DND-41 (cell line): ENCODE data around the gene DNM2.

Experiments
- EZH2 ChIP-seq: IDR thresholded peaks from 3 replicates; pipeline ENCODE4 v1.6.1; 2012; ENCODE audit warnings: borderline replicate concordance, low read depth, mild to moderate bottlenecking, moderate library complexity, low read length, inconsistent platforms; ENCODE audit not compliant: severe bottlenecking
- TF ChIP-seq, protein P1 (sequence below): IDR thresholded peaks from 2 replicates; pipeline ENCODE4 v1.5.1; 2012; ENCODE audit warnings: borderline replicate concordance, low read length, moderate library complexity, mild to moderate bottlenecking; ENCODE audit not compliant: poor library complexity, severe bottlenecking; ENCODE audit errors: extremely low read depth

DNA sequence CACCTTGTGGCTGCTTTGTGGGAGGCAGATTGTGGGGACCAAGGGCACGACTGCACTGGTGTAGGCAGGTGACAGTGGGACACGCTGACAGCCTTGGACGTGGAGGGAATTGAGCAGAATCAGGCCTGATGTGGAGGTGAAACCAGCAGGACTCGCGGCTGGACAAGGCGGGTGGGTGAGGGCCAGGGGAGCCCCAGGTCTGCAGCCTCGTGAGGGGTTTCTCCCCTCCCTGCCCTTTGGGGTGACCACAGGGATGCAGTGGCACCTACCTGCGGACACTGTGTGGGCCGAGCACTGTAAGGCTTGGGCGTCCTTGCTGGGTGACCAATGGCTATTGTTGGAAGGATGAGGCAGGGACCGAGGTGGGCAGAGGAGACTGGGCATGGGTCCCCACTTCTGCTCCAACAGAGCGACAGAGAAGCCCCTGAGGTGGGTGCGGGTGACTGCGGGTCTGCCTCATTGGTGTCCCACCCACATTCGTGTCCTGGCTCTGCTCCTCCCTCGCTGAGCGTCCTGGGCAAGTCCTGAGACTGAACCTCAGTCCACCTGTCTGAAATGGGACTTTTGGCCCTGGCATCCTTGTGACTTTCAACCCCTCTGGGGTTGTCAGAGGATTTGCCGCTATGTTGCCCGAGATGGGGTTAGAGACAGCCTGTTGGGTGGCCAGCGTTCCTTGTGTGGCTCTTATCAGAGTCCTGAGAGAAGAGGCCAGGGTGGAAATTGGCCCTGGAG lies 30.5 kb downstream of the DNM2 start:
- TF ChIP-seq, protein P1, sequence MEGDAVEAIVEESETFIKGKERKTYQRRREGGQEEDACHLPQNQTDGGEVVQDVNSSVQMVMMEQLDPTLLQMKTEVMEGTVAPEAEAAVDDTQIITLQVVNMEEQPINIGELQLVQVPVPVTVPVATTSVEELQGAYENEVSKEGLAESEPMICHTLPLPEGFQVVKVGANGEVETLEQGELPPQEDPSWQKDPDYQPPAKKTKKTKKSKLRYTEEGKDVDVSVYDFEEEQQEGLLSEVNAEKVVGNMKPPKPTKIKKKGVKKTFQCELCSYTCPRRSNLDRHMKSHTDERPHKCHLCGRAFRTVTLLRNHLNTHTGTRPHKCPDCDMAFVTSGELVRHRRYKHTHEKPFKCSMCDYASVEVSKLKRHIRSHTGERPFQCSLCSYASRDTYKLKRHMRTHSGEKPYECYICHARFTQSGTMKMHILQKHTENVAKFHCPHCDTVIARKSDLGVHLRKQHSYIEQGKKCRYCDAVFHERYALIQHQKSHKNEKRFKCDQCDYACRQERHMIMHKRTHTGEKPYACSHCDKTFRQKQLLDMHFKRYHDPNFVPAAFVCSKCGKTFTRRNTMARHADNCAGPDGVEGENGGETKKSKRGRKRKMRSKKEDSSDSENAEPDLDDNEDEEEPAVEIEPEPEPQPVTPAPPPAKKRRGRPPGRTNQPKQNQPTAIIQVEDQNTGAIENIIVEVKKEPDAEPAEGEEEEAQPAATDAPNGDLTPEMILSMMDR, result no peak
- TF ChIP-seq EZH2, result no peak
